ENCODE results near the gene C1orf105. TPM values are rescaled to one million over a fixed set of nuclear protein-coding genes. Genes with fewer than 3 reads are reported as not detected.
A peak's percentile ranks its signal among the peaks of the same experiment; 100 is the strongest.
"Not testable (repeated sequence)": the region's sequence is repeated elsewhere in the genome, so short reads cannot be mapped to it uniquely, and the experiment has no call there.

C1orf105 gene, protein sequence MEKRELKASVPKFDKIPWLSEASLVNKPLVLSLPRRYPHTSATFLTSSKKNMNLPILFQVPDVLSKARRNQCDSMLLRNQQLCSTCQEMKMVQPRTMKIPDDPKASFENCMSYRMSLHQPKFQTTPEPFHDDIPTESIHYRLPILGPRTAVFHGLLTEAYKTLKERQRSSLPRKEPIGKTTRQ
- total RNA-seq, result not detected

DNA sequence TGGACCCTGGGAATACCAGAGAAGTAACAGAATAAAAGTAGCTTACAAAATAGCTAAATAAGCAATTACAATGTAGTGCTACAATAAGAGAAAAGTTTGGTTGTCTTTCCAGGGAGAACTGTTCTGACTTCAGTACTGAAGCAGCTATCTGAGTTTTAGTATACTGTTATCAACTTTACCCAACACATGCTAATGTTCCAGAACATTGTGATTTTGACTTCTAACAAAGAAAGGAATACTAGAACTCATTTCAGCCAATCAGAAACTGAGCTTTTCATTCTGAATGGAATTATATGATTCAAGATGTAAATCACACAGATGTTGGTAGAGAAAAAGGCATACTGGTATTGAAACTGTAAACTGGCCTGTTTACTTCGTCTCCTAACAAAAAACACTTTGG is at the start of gene C1orf105:
Gene C1orf105 (plus strand): TSS at position 301 of the 400 bp plus-strand sequence. CDS start 201 bp downstream, outside the sequence.
- no peak for FAIRE-seq
- DNase-seq (ENCODE audit: low spot score in 2 of 2), result no peak

DNA sequence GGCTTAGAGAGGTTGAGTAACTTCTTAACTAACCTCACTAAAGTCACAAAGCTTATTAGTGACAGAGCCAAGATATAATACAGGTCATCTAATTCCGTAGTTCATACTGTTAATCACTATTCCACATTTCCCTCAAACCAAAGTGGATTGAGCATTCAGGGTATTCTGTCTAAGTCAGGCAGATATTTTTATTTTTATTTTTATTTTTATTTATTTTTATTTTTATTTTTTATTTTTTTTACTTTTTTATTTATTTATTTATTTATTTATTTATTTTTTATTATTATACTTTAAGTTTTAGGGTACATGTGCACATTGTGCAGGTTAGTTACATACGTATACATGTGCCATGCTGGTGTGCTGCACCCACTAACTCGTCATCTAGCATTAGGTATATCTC is 48.8 kb upstream of the C1orf105 start:
- DNase-seq (ENCODE audit: low spot score in 2 of 2), result not testable (repeated sequence)
- FAIRE-seq, result peak; percentile 31

DNA sequence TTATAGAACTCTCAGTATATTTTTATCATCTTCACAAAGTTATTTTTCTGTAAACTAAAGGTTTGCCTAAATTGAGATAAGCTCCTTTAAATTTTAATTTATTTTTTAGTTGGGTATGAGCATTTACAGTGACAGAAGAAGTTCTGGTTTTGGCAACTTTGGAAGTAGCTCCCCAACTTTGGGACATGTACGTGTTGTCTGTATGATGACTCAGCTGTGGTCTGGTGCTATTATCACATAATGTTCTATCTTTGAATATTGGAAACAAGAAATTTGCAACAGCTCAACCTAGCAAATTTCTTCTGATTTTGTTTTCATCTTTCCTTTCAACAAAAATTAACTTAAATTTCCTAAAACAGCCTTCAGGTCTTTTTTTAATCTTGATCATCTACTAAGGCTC is 46.6 kb upstream of the C1orf105 start:
- no peak for FAIRE-seq

DNA sequence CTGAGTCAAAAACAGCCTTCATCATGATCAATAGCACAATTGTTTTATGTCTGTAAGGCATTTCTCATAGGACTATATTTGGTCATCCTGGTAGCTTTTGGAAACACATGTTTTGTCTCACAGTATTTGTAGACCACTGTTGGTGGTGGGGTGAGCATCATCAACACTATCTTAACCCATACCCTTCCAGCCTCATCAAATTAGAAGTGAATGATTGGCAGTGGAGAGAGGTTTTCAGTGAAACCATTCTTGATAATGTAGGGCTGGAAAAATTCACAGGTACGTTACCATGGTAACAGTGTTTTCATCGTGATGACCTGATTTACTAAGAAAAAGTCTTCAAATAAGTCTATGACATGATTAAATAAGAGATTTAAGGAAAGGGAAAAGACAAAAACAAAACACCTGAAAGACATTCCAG is 45.3 kb upstream of the C1orf105 start:
- DNase-seq (ENCODE audit: low spot score in 2 of 2) (no peak), FAIRE-seq (no peak)

More for the DNA sequence above, 46.6 kb upstream of the C1orf105 start:
- no peak for DNase-seq (ENCODE audit: low spot score in 2 of 2)

DNA sequence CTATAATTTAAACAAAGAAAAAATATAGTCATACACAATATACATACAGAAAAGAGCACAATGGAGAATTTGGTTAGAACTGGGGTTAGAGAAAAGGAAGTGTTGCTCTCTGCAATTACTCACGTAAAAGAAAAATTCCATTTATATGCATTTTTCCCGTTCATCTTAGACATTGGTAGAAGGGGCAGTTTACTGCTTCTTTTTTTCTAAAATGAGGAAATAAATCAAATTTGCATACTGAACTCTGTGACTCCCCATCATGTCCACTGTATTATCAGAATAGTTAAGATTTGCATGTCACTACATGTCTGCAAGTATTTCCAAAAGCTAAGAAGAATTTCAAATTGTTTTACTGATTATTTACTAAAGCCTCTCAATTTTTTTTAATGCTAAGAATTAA is 44.1 kb upstream of the C1orf105 start:
- no peak for FAIRE-seq
- DNase-seq (ENCODE audit: low spot score in 2 of 2), result no peak

DNA sequence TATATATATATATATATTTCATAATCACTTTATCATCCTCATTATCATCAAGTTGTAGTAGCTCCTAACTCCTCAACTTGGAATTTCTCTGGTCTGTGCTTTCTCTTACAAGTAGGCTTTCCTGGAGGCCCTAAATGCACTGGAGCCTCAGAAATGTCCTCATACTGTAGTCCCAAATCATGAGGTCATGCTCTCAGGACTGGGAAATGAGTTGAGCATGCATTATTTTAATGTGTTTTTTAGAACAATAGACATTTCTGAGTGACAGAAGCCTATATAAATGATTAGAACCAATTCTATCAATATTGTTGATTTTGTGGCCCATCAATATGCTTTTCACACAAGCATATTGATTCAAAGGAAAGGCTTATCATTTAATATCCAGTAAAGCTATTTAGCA is 42.9 kb upstream of the C1orf105 start:
- no peak for DNase-seq (ENCODE audit: low spot score in 2 of 2)
- FAIRE-seq, result no peak

DNA sequence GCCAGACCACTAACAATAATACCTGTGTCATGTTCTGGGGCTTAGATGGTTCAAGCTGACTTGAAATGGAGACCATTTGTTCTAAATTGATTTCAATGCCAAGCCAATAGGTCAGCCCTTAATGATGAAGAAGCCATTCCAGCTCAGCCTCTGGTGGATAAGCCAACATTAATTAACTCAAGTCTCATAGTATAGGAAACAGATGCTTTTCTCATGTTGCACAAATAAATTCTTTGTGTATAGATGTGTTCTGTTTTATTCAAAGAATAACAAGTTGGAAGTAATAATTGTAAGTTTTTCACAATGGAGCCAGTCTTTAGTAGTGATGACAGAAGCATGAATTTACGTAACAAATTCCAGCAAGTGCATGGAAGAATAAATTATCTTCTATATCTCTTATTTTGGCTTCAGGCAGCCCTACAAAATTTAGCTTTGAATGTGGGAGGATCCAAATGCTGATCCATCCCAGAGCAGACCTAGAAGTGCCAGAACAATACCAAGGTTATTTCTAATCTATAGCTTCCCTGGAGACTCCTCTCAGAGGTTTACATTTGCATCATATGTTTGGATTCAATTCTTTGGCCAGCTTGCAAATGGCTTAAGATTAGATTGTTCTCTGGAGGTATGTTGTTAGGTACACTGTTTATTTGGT is 42.2 kb upstream of the C1orf105 start:
- FAIRE-seq, result no peak
- DNase-seq (ENCODE audit: low spot score in 2 of 2), result no peak

DNA sequence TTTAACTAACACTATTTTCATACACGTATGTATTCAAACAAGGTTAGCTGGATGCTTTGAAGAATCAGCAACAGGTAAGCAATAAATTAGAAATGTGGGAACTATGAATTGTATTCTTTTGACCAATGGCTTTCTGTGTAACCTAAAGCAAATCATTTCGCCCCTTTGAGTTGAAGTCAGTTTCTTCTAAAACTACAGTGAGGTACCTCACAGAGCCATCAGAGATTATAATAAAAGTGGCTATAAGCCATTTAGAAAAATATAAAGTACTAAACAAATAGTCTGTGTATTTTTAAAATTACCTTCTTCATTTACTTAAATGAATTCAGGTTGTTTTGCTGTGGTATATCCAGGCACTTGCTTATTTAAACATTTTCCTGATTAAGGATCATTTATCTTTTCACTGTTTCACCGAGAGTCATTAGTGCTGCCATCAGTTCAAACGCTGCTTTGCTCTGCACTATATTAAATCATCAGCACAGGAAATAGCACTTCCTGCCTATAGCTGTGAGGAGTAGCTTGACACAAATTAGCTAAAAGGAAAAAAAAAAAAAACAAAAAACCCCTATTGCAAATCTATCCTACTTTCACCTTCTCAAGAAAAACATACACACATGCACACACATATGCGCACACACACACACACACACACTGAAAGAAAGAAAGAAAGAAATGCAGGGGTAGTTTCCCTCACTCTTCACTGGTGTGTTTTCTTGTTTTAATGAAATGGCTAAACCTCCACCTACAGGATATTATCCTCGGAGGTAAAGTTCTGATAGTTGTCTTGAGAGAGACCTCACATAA is 39.8 kb upstream of the C1orf105 start:
- DNase-seq (ENCODE audit: low spot score in 2 of 2), result no peak
- FAIRE-seq, result no peak

DNA sequence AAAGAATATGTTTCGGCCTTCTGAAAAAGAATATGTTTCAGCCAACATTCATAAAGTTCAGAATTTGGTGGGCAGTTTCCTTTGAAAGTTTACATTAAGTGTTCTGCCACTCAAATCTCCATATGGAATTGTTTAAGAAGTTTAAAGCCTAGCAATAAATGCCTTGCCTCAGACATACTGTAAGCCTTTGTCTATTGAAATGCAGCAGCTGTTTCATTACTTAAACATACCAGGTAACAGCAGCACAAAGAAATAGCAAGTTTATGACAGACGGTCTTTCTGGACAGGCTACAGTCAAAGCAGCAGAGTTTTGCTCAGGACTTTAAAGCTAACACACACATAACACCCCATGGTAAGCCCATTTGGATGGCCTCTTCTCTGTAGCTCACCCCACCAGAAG is 38.5 kb upstream of the C1orf105 start:
- FAIRE-seq (no peak), DNase-seq (ENCODE audit: low spot score in 2 of 2) (no peak)

DNA sequence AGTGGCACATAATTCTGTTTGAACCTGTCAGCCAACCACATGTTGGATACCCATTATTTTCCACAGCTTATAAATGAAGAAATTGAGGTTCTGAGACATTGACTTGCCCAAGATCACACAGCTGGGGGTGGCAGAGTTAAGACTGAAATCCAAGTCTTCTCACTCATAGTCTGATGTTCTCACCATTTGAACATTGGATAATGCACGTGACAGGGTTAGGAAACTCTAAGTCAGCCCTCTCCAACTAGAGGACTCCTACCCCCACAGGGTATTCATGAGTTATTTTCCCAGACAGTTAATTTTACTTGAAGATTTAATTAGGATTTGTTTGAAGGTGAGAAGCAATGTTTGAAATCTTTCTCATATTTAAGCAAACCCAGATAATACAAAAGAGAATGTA is 38.1 kb upstream of the C1orf105 start:
- no peak for DNase-seq (ENCODE audit: low spot score in 2 of 2)
- no peak for FAIRE-seq

DNA sequence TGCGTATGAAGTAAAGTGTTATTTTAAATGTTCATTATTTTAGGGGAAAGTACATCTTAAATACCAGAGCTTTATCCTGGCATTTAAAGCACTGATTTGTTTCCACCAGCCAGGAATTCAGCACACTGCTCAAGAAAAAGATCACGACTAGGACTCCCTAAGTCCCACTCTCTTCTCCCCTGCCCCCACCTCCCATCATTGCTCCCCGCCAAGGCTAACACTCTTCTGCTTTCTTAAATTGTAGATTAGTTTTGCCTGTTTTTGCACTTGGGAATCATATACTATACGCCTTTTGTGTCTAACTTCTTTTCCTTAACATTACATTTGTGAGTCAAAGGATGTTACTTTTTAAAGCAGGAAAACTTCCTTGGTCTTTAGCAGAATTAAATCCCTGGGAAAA is 37.5 kb upstream of the C1orf105 start:
- no peak for DNase-seq (ENCODE audit: low spot score in 2 of 2)

DNA sequence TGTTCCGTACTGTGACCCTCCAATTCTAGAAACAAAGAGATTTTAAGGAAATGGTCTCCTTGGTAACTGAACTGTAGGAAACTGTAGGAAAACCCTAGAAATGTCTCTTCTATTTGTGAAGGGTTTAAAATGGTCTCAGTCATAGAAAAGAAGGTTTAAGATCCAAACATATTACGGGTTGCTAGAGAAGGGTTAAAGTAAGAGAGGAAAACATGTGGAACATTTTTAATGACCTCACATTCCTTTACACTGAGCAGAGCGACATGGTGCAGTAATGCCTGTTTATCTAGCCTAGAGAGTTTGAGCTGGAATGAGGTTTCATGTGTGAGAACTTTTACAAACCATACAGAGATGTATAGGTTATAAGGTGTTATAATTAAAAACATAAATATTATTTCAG is 36.9 kb upstream of the C1orf105 start:
- DNase-seq (ENCODE audit: low spot score in 2 of 2) (no peak), FAIRE-seq (no peak)

More for the DNA sequence above, 37.5 kb upstream of the C1orf105 start:
- FAIRE-seq, result no peak

DNA sequence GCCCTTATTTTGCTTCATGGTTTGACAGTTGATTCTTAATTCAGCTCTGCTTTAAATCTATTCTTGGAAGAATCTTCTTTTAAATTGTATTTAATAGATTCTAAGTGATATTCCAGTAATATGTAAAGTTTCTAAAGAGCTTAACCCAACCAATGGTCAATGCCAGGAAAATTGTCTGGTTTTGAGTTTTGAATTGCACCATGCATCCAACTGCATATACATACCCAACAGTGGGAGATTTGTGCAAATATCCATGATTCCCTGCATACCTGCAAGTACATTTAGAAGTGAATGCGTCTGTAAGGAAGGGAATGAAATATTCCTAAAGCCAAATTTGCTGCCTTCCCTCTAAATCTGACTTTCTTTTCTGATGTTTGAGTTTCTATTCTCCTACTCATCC is 35.8 kb upstream of the C1orf105 start:
- DNase-seq (ENCODE audit: low spot score in 2 of 2) (no peak), FAIRE-seq (no peak)

DNA sequence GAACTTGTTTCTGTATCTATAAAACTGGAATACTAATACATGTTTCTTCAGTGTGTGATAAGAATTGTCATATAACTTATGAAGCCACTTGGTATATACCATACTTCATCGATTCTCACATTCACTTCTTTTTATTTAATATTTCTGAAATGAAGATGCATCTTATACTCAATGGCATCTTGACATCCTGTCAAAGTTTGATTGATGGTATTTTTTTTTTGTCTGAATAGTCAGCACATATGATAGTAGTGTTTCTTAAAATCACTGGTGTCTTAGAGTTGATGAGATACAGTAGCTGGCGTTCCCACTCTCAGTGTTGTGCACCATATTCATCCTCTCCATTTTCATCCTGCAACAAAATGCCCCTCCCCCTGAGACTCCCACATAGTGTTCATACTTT is 34.4 kb upstream of the C1orf105 start:
- FAIRE-seq (no peak), DNase-seq (ENCODE audit: low spot score in 2 of 2) (no peak)

DNA sequence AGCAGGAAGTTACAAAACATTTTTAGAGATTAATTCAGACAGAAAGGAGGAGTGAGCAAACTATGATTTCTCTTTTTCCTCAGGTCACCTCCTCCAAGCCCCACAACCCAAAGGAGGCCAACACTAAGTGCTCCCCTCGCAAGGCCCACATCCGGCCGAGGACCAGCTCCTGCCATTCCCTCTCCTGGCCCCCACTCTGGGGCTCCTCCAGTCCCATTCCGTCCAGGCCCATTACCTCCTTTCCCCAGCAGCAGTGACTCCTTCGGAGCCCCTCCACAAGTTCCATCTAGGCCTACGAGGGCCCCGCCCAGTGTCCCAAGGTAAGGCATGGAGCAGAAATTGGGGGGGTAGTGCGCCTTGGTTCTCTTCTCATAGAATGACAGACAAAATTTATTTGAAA is 32.0 kb upstream of the C1orf105 start:
- no peak for FAIRE-seq
- no peak for DNase-seq (ENCODE audit: low spot score in 2 of 2)

DNA sequence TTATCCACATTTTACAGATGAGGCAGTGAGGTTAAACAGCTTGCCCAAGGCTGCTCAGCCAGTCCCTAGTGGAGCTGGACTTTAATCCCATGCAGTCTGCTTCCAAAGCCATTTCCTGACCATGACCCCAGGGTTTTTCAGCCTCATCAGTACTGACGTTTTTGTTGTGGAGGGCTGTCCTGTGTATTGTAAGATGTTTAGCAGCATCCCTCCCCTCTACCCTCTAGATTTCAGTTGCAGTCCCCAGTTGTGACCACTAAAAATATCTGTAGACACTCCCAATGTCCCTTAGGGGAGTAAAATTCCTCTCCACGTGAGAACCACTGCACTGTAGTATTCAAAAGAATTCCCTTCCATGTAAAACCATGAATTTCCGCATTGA is 30.2 kb upstream of the C1orf105 start:
- FAIRE-seq (no peak), DNase-seq (ENCODE audit: low spot score in 2 of 2) (no peak)

DNA sequence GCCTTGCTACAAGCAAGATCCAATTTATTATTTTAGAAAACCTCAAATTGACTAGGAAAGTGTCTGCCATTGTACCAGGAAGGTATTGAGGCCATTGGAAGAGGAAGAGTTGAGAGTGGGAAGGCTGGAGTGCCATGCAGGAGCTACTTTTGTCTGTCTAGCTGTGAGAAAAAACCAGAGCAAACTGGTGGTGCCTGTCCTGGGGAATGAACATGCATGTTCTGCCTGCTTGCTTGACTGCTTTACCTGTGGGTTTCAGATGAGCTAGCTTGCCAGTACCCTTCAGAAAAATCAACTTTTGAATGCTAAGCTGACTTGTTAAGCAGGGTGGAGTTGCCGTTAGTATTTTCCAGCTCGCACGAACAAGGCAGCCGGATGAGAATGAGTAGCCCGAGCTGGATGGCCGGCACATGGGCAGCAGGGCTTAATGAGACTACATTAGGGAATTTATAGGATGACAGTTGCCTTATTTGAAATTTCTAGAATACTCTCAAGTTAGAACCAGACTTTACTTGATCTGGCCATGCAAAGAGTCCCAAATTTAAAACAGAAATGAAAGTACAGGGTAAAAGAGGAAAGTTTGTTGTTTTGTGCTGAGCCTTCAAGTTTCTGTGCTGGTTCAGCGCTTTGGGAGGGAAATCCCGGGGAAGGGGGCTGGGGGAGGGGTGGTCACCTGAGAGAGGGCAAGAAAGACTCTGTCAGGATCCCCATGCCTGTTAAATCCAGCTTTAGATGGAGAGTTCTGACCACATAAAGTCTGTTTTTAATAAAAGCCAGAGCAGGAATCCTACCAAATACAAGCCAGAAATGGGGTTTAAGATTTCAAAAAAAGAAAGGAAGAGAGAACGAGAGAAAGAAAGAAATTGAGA is 29.6 kb upstream of the C1orf105 start:
- no peak for DNase-seq (ENCODE audit: low spot score in 2 of 2)
- FAIRE-seq, result no peak

DNA sequence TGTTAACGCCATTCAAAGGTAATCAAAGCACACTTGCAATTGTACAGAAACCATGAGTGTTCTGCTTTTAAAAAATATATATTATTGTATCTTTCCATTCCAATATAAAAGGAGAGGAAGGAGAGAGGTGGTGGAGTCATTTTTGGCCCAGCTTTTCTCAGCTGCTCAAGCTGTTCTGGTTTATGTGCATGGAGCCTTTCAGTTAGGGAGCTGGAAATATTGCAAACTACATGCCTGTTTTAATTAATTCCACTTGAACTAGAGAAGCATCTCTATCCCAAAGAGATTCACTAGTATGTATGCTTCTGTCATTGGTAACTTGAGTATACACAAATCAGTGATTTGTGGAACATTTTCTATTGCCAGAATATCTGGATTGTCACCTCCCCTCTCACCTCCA is 28.5 kb upstream of the C1orf105 start:
- DNase-seq (ENCODE audit: low spot score in 2 of 2) (no peak), FAIRE-seq (no peak)

DNA sequence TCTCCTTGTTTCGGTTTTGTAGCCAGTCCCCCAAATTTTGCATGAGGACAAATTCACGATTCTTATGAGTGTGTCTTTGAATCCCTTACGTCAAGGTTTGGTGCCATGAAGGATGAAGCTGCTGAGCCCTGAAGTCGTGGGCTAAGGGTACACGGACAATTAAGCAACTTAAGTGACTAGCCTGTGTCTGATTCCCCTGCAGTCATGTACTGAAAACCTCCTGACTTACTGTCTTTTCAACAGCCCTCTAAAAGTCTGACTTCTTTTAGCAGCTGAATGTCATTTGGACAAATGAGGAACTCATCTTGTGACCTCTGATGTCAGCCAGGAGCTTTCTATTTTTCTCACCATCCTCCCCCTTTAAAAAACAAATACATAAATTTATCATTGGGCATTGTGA is 27.1 kb upstream of the C1orf105 start:
- no peak for DNase-seq (ENCODE audit: low spot score in 2 of 2)
- FAIRE-seq, result no peak

DNA sequence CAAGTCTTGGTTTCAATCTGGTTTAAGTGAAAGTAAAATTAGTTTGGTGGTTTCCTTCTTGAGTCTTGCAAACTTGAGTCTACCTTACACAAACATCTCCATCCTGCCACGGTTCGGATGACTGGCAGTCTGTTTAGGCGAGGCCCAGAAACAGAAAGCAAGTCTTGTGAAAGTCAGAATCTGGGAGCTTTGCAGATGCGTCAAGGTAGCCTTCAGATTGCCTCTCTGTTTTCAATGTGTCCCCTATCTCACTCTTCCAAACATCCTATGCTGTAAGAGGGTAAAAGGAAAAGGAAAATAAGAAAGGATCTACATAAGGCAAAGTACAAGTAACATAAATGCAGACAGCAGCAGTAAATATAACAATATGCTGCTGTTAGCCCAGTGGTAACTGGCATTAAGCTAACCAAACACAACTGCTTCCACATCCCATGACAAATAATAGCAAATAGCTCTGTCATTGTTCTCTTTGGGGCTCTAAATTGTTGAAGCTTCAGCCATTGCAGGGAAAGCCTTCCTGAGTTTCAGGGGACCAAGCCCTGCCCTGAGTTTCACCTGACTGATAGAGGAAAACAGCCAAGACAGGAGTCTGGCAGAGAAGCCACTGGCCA is 26.2 kb upstream of the C1orf105 start:
- DNase-seq (ENCODE audit: low spot score in 2 of 2) (no peak), FAIRE-seq (no peak)

All from frontal cortex (tissue), 4 donors.